Upper lobe of left lung (tissue), 6 donors: Measurements from ENCODE around the gene EIF2B5. TPM values are rescaled to one million over a fixed set of nuclear protein-coding genes. Genes with fewer than 3 reads are reported as not detected.

Source experiments
- ATAC-seq, 2 donors: fragments of 200-7000 bp; cut with Tn5 transposase; one replicate each; pipeline ENCODE4 v1.9.1; 2022; ENCODE audit warnings: mild to moderate bottlenecking in 2 of 2, moderate library complexity in 2 of 2; ENCODE audit not compliant: low FRiP score in 2 of 2
- DNase-seq, 2 donors: peaks; one replicate each; pipeline ENCODE4 v3.0.0-alpha.2; 2019 to 2020
- H3K27ac ChIP-seq, 4 donors: fragments of 200-600 bp; sonication (generic); one replicate each; pipeline ENCODE4 v1.5.1; 2016 to 2019
- H3K27me3 ChIP-seq, 4 donors: fragments of 200-600 bp; sonication (generic); one replicate each; pipeline ENCODE4 v1.5.1; 2017 to 2019
- H3K36me3 ChIP-seq, 4 donors: fragments of 200-600 bp; sonication (generic); one replicate each; pipeline ENCODE4 v1.5.1; 2016 to 2019
- H3K4me1 ChIP-seq, 4 donors: fragments of 200-600 bp; sonication (generic); one replicate each; pipeline ENCODE4 v1.5.1; 2018 to 2019
- H3K4me3 ChIP-seq, 4 donors: fragments of 200-600 bp; sonication (generic); one replicate each; pipeline ENCODE4 v1.5.1; 2017 to 2019; ENCODE audit warnings: mild to moderate bottlenecking in 2 of 4, moderate library complexity in 1 of 4
- H3K9me3 ChIP-seq, 4 donors: fragments of 200-600 bp; sonication (generic); one replicate each; pipeline ENCODE4 v1.5.1; 2018 to 2019
- EP300 ChIP-seq, 4 donors: sonication (generic); formaldehyde crosslinking; IDR thresholded peaks; one replicate each; pipeline ENCODE4 v1.5.1; 2017; ENCODE audit warnings: antibody characterized with exemption in 4 of 4, control low read depth in 2 of 4
- POLR2A ChIP-seq, 4 donors: fragments of 450-650 bp; IDR thresholded peaks; one replicate each; pipeline ENCODE4 v1.5.1; 2016 to 2017; ENCODE audit warnings: antibody characterized with exemption in 4 of 4, mild to moderate bottlenecking in 2 of 4
- POLR2AphosphoS5 ChIP-seq, 2 donors: sonication (generic); formaldehyde crosslinking; IDR thresholded peaks; one replicate each; pipeline ENCODE4 v1.5.1; 2017; ENCODE audit warnings: antibody characterized with exemption in 2 of 2
- WGBS, 2 donors: methylation state at CpG; one replicate each; pipeline ENCODE4 v1.1.5; 2017 to 2018; 5-methylcytosine and 5-hydroxymethylcytosine counted together
- total RNA-seq, 6 donors: library from RNA; depleted of rRNA in 4 of 6; stranded (reverse); fragments of >200 nt in 4 of 6; gene quantifications; one replicate each; pipeline versions ENCODE4 v1.1.0 to v1.2.1, GENCODE V29; 2016 to 2021
- TF ChIP-seq, protein P1 (sequence below), 6 experiments: fragments of 450-650 bp in 4 of 6; fragments of 200-600 bp in 2 of 6; sonication (generic) in 2 of 6; IDR thresholded peaks; one replicate each; pipeline ENCODE4 v1.5.1; 2016 to 2019; ENCODE audit warnings: antibody characterized with exemption in 6 of 6
- donor health status: DM: no; HTN: no; CAD: no; lungs with moderate emphysema.
- donor health status: DM: no; HTN: yes; CAD: no; lungs with severe emphysema.

EIF2B5 gene
- total RNA-seq, 6 donors from 2014 or later: 31.4 to 37.6 (median 34.2) TPM

DNA sequence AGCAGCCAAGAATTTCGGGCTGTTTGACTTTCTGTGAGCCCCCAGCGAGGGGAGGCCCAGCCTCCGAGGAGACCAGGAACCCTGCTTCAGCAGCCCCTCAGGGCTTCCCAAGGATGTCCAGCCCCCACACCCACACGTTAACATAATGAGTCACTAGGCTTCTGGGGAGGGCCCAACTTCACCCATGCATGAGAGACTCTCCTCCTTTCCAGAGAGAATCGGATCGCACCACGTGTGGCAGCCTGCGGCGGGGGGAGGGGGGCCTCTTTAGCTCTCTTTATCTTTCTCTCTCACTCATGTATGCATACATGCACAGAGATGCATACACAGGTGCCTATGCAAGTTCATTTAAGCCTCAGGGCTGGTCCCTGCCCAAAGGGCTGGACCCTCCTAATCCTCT, 36.4 kb downstream of the EIF2B5 start:
- WGBS, 2 donors: 84 to 97% methylated on average over 9 of the region's 9 CpGs
- Histone ChIP-seq H3K4me1 (peaks cover 8 to 21% (median 15%) of the 10 kb centered on the region in 4 donors), H3K9me3 (no peaks in the 10 kb centered on the region), H3K27me3 (no peaks in the 10 kb centered on the region), H3K27ac (no peak overlapping the region), H3K36me3 (peaks cover 9 to 65% (median 52%) of the 10 kb centered on the region in 4 donors), H3K4me3 (no peak overlapping the region)
- TF ChIP-seq POLR2A (IDR thresholded peaks at IDR 0.05) (no peak), EP300 (IDR thresholded peaks at IDR 0.05) (no peak), POLR2AphosphoS5 (IDR thresholded peaks at IDR 0.05) (no peak)
- TF ChIP-seq, protein P1, sequence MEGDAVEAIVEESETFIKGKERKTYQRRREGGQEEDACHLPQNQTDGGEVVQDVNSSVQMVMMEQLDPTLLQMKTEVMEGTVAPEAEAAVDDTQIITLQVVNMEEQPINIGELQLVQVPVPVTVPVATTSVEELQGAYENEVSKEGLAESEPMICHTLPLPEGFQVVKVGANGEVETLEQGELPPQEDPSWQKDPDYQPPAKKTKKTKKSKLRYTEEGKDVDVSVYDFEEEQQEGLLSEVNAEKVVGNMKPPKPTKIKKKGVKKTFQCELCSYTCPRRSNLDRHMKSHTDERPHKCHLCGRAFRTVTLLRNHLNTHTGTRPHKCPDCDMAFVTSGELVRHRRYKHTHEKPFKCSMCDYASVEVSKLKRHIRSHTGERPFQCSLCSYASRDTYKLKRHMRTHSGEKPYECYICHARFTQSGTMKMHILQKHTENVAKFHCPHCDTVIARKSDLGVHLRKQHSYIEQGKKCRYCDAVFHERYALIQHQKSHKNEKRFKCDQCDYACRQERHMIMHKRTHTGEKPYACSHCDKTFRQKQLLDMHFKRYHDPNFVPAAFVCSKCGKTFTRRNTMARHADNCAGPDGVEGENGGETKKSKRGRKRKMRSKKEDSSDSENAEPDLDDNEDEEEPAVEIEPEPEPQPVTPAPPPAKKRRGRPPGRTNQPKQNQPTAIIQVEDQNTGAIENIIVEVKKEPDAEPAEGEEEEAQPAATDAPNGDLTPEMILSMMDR (IDR thresholded peaks at IDR 0.05): no peak
- no peak for ATAC-seq
- DNase-seq: no peak

DNA sequence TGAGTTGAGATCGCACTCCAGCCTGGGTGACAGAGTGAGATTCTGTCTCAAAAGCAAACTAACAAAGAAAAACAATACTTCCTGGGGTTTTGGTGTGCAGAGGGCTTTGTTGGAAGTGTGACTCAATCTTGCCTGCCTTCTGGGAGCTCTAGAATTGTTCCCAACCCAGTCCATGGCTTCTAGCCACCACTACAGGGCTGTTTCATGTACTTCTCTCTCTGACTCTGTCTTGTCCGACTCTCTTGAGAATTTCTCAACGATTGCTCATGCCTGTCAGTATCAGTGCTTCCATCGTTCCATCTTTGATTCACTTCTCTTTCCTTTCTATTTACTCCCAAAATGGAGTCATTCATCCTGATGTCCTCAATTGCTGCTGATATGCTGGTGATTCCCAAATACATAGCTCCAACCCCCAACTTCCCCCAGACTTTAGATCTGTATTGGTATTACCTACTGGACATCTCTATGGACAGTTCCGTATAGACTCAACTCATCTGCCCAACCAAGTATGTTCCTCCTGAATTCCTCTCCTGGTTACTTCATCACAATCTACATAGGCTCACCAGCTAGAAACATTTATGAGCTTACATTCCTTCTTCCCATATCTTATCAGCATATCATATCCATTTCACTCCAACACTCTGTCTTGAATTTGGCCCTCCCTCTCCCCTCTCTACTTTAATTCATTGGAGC, 37.7 kb downstream of the EIF2B5 start:
- TF ChIP-seq, protein P1 (IDR thresholded peaks at IDR 0.05): no peak
- TF ChIP-seq POLR2AphosphoS5 (IDR thresholded peaks at IDR 0.05) (no peak), EP300 (IDR thresholded peaks at IDR 0.05) (no peak), POLR2A (IDR thresholded peaks at IDR 0.05) (no peak)
- Histone ChIP-seq H3K27me3 (no peaks in the 10 kb centered on the region), H3K4me1 (peaks cover 20 to 34% (median 28%) of the 10 kb centered on the region in 4 donors), H3K27ac (no peak overlapping the region), H3K36me3 (peaks cover 9 to 63% (median 48%) of the 10 kb centered on the region in 4 donors), H3K4me3 (no peak overlapping the region), H3K9me3 (no peaks in the 10 kb centered on the region)
- DNase-seq: no peak
- no peak for ATAC-seq
- WGBS, 2 donors: 86 to 89% methylated on average over 4 to 5 of the region's 5 CpGs

DNA sequence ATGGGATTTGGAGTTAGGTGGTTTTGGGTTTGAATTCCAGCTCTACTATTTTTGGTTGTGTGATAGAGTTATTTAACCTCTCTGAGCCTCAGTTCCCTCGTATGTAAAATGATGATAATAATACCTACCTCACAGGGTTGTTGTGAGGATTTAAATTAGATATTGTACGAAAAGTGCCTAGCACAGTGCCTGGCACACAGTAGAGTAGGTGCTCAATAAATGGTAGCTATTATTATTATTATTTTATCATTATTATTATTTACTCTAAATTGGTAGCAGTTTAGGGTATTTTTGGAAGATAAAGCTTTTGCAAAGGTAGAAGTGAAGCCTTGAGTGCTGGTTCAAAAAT, 38.2 kb downstream of the EIF2B5 start:
- no peak for ATAC-seq
- no peak overlapping the region for H3K27ac ChIP-seq

DNA sequence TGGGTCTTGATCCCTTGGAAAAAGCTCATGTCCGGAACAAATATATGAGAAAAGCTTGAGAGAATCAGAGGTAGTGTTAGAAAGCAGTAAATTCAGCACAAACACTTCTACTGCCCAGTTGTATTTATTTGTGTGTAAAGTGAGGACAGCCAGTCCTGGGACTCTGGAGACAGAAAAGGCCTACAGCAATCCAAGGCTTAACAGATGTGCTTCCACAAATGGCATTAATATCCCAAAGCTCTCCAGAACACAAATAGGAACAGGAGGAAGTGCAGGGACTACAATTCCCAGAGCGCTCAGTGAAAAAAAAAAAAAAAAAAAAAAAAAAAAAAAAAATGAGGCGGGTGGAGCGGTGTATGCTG, 39.1 kb downstream of the EIF2B5 start:
- H3K9me3 ChIP-seq: no peaks in the 10 kb centered on the region
- WGBS, 2 donors: 18 to 21% methylated on average over 4 of the region's 4 CpGs
- H3K36me3 ChIP-seq: peaks cover 12 to 63% (median 48%) of the 10 kb centered on the region in 4 donors
- peak overlapping the region in 3 of 4 donors; percentile 34 to 92 (median 67) for H3K27ac ChIP-seq
- H3K4me1 ChIP-seq: peaks cover 29 to 48% (median 36%) of the 10 kb centered on the region in 4 donors
- ATAC-seq (no peak), DNase-seq (no peak)
- no peaks in the 10 kb centered on the region for H3K27me3 ChIP-seq
- TF ChIP-seq POLR2AphosphoS5 (IDR thresholded peaks at IDR 0.05): no peak
- TF ChIP-seq, protein P1 (IDR thresholded peaks at IDR 0.05): no peak
- TF ChIP-seq EP300 (IDR thresholded peaks at IDR 0.05): no peak
- TF ChIP-seq POLR2A (IDR thresholded peaks at IDR 0.05): no peak
- H3K4me3 ChIP-seq: peak overlapping the region in 1 of 4 donors; percentile 79

More for the DNA sequence above, 38.2 kb downstream of the EIF2B5 start:
- no peaks in the 10 kb centered on the region for H3K27me3 ChIP-seq
- no peak overlapping the region for H3K4me3 ChIP-seq
- WGBS, 2 donors: 91 to 94% methylated on average over 2 of the region's 2 CpGs
- peaks cover 25 to 39% (median 33%) of the 10 kb centered on the region in 4 donors for H3K4me1 ChIP-seq
- TF ChIP-seq, protein P1 (IDR thresholded peaks at IDR 0.05): no peak
- TF ChIP-seq EP300 (IDR thresholded peaks at IDR 0.05) (no peak), POLR2A (IDR thresholded peaks at IDR 0.05) (no peak), POLR2AphosphoS5 (IDR thresholded peaks at IDR 0.05) (no peak)
- H3K36me3 ChIP-seq: peaks cover 5 to 63% (median 47%) of the 10 kb centered on the region in 4 donors
- DNase-seq: no peak
- H3K9me3 ChIP-seq: no peaks in the 10 kb centered on the region
